H1 (cell line): Measurements from ENCODE around the gene MAP4K4. TPM values are rescaled to one million over a fixed set of nuclear protein-coding genes. Genes with fewer than 3 reads are reported as not detected.

Experiments
- CTCF ChIA-PET: fragments of 300-600 bp; sonication (Branson Sonifier 250); formaldehyde crosslinking; loops from one replicate; lab custom pipeline; 2021; ENCODE audit not compliant: partially characterized antibody; lab: Charles Lee
- POLR2A ChIA-PET: fragments of 300-600 bp; sonication (Branson Sonifier 250); formaldehyde crosslinking; loops from one replicate; lab custom pipeline; 2021; ENCODE audit warnings: inconsistent platforms; ENCODE audit not compliant: partially characterized antibody; lab: Charles Lee
- DNase-seq, 2 experiments: peaks; one replicate each; pipeline versions ENCODE4 v3.0.0 to v3.0.0-alpha.2; 2010 to 2022; ENCODE audit warnings: low spot score in 2 of 2, low read depth in 1 of 2, mixed read lengths in 1 of 2
- FAIRE-seq: peaks from 2 replicates; lab custom pipeline; 2011; peaks lifted over from hg19 to GRCh38; lab: Jason Lieb, UNC
- H2AFZ ChIP-seq: 2 replicates; pipeline ENCODE4 v1.8.1; 2012; ENCODE audit warnings: low read length, inconsistent platforms
- H2AK5ac ChIP-seq: 2 replicates; pipeline ENCODE4 v1.6.1; 2013; ENCODE audit warnings: low read depth, low read length
- H2BK120ac ChIP-seq: replicated peaks from 2 replicates; pipeline ENCODE3; 2013; ENCODE audit warnings: low read depth, low read length, inconsistent platforms
- H2BK12ac ChIP-seq: 2 replicates; pipeline ENCODE4 v1.6.1; 2013; ENCODE audit warnings: low read depth, low read length
- H2BK15ac ChIP-seq: 2 replicates; pipeline ENCODE4 v1.6.1; 2013; ENCODE audit warnings: low read length
- H2BK20ac ChIP-seq: 2 replicates; pipeline ENCODE4 v1.6.1; 2013; ENCODE audit warnings: low read length
- H2BK5ac ChIP-seq: 2 replicates; pipeline ENCODE4 v1.6.1; 2013; ENCODE audit warnings: low read depth, low read length
- H3K14ac ChIP-seq: 2 replicates; pipeline ENCODE4 v1.6.1; 2013; ENCODE audit warnings: inconsistent platforms; ENCODE audit not compliant: insufficient read length
- H3K18ac ChIP-seq: 2 replicates; pipeline ENCODE4 v1.6.1; 2013; ENCODE audit warnings: low read length; ENCODE audit errors: extremely low read depth
- H3K23ac ChIP-seq: 2 replicates; pipeline ENCODE4 v1.6.1; 2013; ENCODE audit warnings: inconsistent platforms; ENCODE audit not compliant: insufficient read length
- H3K23me2 ChIP-seq: 2 replicates; pipeline ENCODE4 v1.6.1; 2013; ENCODE audit warnings: low read depth, low read length
- H3K27ac ChIP-seq: 2 replicates; pipeline ENCODE4 v1.6.1; 2011; ENCODE audit warnings: low read depth, low read length, inconsistent platforms
- H3K27me3 ChIP-seq, 4 experiments: replicated peaks in 1 of 4; 1 replicate in 1 of 4; 2 replicates in 3 of 4; pipeline versions ENCODE4 v1.6.1 to v1.8.1; 2011 to 2013; ENCODE audit warnings: low read length in 3 of 4, mild to moderate bottlenecking in 3 of 4, inconsistent platforms in 2 of 4, mixed read lengths in 2 of 4, moderate library complexity in 1 of 4; ENCODE audit not compliant: control insufficient read depth in 3 of 4, insufficient read depth in 3 of 4; ENCODE audit errors: extremely low read depth in 1 of 4
- H3K36me3 ChIP-seq, 4 experiments: 2 replicates each; pipeline versions ENCODE4 v1.6.1 to v1.8.1; 2011 to 2013; ENCODE audit warnings: mild to moderate bottlenecking in 4 of 4, low read length in 3 of 4, moderate library complexity in 2 of 4, control low read depth in 1 of 4, inconsistent platforms in 1 of 4; ENCODE audit not compliant: insufficient read depth in 4 of 4, control insufficient read depth in 2 of 4
- H3K4ac ChIP-seq: replicated peaks from 2 replicates; pipeline ENCODE3; 2013; ENCODE audit warnings: low read length, low read depth, mixed read lengths, inconsistent platforms; ENCODE audit not compliant: insufficient read length
- H3K4me1 ChIP-seq, 4 experiments: replicated peaks in 1 of 4; 1 replicate in 1 of 4; 2 replicates in 3 of 4; pipeline versions ENCODE4 v1.6.1 to v1.8.1; 2011 to 2013; ENCODE audit warnings: low read length in 3 of 4, inconsistent platforms in 2 of 4, mixed read lengths in 1 of 4; ENCODE audit not compliant: insufficient read depth in 4 of 4, control insufficient read depth in 3 of 4
- H3K4me2 ChIP-seq, 2 experiments: 2 replicates each; pipeline versions ENCODE4 v1.6.1 to v1.8.1; 2011 to 2013; ENCODE audit warnings: low read depth in 2 of 2, low read length in 2 of 2, control low read depth in 1 of 2, inconsistent platforms in 1 of 2, mild to moderate bottlenecking in 1 of 2; ENCODE audit not compliant: insufficient read depth in 1 of 2
- H3K4me3 ChIP-seq, 4 experiments: fragments of 200-600, 300-600 bp in 1 of 4; sonication (generic), shearing (Covaris generic), sonication (Bioruptor Twin) in 1 of 4; 2 replicates each; pipeline versions ENCODE4 v1.5.1 to v1.8.1; 2011 to 2016; ENCODE audit warnings: low read length in 4 of 4, low read depth in 3 of 4, control low read depth in 2 of 4, inconsistent platforms in 2 of 4, mild to moderate bottlenecking in 2 of 4, mixed read lengths in 1 of 4, moderate library complexity in 1 of 4; ENCODE audit not compliant: insufficient read depth in 2 of 4; ENCODE audit errors: extremely low read depth in 1 of 4
- H3K56ac ChIP-seq: replicated peaks from 2 replicates; pipeline ENCODE3; 2013; ENCODE audit warnings: low read depth, mild to moderate bottlenecking, mixed read lengths, low read length, inconsistent platforms; ENCODE audit not compliant: insufficient read length
- H3K79me1 ChIP-seq: 2 replicates; pipeline ENCODE4 v1.6.1; 2013; ENCODE audit warnings: low read depth, low read length, control low read depth
- H3K79me2 ChIP-seq, 2 experiments: 2 replicates each; pipeline versions ENCODE4 v1.6.1 to v1.8.1; 2012 to 2013; ENCODE audit warnings: low read length in 2 of 2, mild to moderate bottlenecking in 2 of 2, inconsistent platforms in 1 of 2; ENCODE audit not compliant: insufficient read depth in 2 of 2, control insufficient read depth in 1 of 2
- H3K9ac ChIP-seq, 4 experiments: replicated peaks in 1 of 4; 1 replicate in 1 of 4; 2 replicates in 3 of 4; pipeline versions ENCODE4 v1.6.1 to v1.8.1; 2011 to 2013; ENCODE audit warnings: low read depth in 3 of 4, low read length in 3 of 4, control low read depth in 2 of 4, mild to moderate bottlenecking in 2 of 4, moderate library complexity in 2 of 4, inconsistent platforms in 1 of 4; ENCODE audit errors: extremely low read depth in 1 of 4
- H3K9me3 ChIP-seq, 2 experiments: 2 replicates each; pipeline versions ENCODE4 v1.6.1 to v1.8.1; 2012 to 2013; ENCODE audit warnings: mild to moderate bottlenecking in 2 of 2, moderate library complexity in 2 of 2, control low read depth in 1 of 2, inconsistent platforms in 1 of 2, low read depth in 1 of 2, low read length in 1 of 2, mixed read lengths in 1 of 2; ENCODE audit not compliant: insufficient read depth in 2 of 2
- H4K20me1 ChIP-seq, 2 experiments: replicated peaks in 1 of 2; 2 replicates each; pipeline versions ENCODE3 to v1.8.1; 2011 to 2013; ENCODE audit warnings: inconsistent platforms in 2 of 2, low read length in 2 of 2, mild to moderate bottlenecking in 1 of 2; ENCODE audit not compliant: insufficient read depth in 2 of 2, control insufficient read depth in 1 of 2
- H4K5ac ChIP-seq: 2 replicates; pipeline ENCODE4 v1.6.1; 2013; ENCODE audit warnings: low read length, low read depth, mixed read lengths, inconsistent platforms; ENCODE audit not compliant: insufficient read length
- H4K8ac ChIP-seq: 2 replicates; pipeline ENCODE4 v1.8.0; 2013; ENCODE audit warnings: mild to moderate bottlenecking, moderate library complexity, low read length, inconsistent platforms; ENCODE audit not compliant: insufficient read depth; ENCODE audit errors: extremely low read depth
- H4K91ac ChIP-seq: replicated peaks from 2 replicates; pipeline ENCODE3; 2013; ENCODE audit warnings: low read length, mixed read lengths, inconsistent platforms; ENCODE audit not compliant: insufficient read length
- EZH2 ChIP-seq: fragments of 200-600 bp; sonication (generic); IDR thresholded peaks from 2 replicates; pipeline ENCODE4 v1.7.1; 2012; ENCODE audit warnings: low read depth, mild to moderate bottlenecking, moderate library complexity, low read length, inconsistent platforms; ENCODE audit not compliant: severe bottlenecking
- TEAD4 ChIP-seq: IDR thresholded peaks from 2 replicates; pipeline ENCODE4 v1.6.1; 2012; ENCODE audit warnings: low read depth, low read length, inconsistent platforms, mixed read lengths
- WGBS, 2 experiments: shearing (Covaris generic) in 1 of 2; methylation state at CpG; one replicate each; pipeline versions ENCODE4 v1.1.6 to v1.1.7; 2013 to 2015; ENCODE audit warnings: low lambda C conversion rate in 2 of 2, mixed read lengths in 2 of 2, inconsistent platforms in 1 of 2, low coverage in 1 of 2, missing lambda C conversion rate in 1 of 2; ENCODE audit not compliant: insufficient replicate concordance in 2 of 2, insufficient coverage in 1 of 2, insufficient read length in 1 of 2; ENCODE audit errors: extremely low coverage in 1 of 2, missing lambda C conversion rate in 1 of 2; 5-methylcytosine and 5-hydroxymethylcytosine counted together
- polyA plus RNA-seq, 7 experiments: library from polyadenylated mRNA; depleted of rRNA in 3 of 7; stranded (reverse) in 5 of 7; unstranded in 2 of 7; fragments of >200 nt in 5 of 7; fragments of 200-250 nt in 2 of 7; gene quantifications; 1 replicate in 5 of 7; 2 replicates in 1 of 7; 4 replicates in 1 of 7; pipeline versions ENCODE4 v1.2.1 to v1.2.3, GENCODE V29; 2011 to 2013; ENCODE audit warnings: missing spikeins in 2 of 7, mixed read lengths in 2 of 7
- total RNA-seq: library from RNA; stranded (reverse); fragmentation: NEBNext Ultra II Directional; extraction: Animal tissue kit (Norgen Biotek cat#: 25700); gene quantifications from 2 replicates; pipeline ENCODE4 v1.2.1, GENCODE V29; 2021

Gene MAP4K4
- total and polyA plus RNA-seq, 2 of the 8 experiments (the other 6 are each of a cell fraction or from before 2014, with no cell fraction given) = 53.2 to 138 TPM

DNA sequence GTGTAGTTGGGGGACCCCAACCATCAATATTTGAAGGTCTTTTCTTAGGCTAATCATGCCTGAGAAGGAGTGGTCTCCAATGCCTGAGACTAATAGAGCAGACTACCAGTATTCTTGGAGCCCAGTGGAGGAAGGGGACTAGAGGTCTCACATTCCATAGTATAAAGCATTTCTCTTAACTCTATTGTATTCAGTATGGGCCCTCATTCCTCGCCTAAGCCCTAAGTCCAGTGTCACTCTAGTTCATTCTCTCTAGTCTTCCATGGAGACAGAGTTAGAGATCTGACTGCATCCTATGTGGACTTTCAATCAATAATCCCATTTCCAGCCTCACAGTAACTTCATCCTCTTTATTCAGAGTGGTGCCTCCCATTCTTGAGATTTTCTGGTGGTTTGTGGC lies 29.7 kb upstream of the MAP4K4 start:
- WGBS, 2 experiments = 64% methylated on average over 1 of the region's 1 CpG; no CpG with 5 or more reads in 1 of the 2 experiments
- no peak for FAIRE-seq
- POLR2A ChIA-PET = no interaction called here

More for the DNA sequence above, 29.7 kb upstream of the MAP4K4 start:
- H2BK5ac ChIP-seq = no peak overlapping the region
- peaks cover 0 to 4% of the 10 kb centered on the region in 2 experiments; a peak in 2 of 4 replicates for H3K9me3 ChIP-seq
- no peaks in the 10 kb centered on the region for H3K27me3 ChIP-seq
- H2AK5ac ChIP-seq = no peak overlapping the region
- H4K91ac ChIP-seq = no peak overlapping the region
- H4K8ac ChIP-seq = no peak overlapping the region
- TF ChIP-seq EZH2 = no peak
- no peak for TF ChIP-seq TEAD4
- H3K4me1 ChIP-seq = no peaks in the 10 kb centered on the region
- H3K36me3 ChIP-seq = no peaks in the 10 kb centered on the region
- H2BK12ac ChIP-seq = no peak overlapping the region
- DNase-seq = no peak
- no peak overlapping the region for H3K14ac ChIP-seq
- no peak overlapping the region for H2AFZ ChIP-seq
- no peak overlapping the region for H3K18ac ChIP-seq
- H3K9ac ChIP-seq = no peak overlapping the region
- no peak overlapping the region for H3K56ac ChIP-seq
- H4K20me1 ChIP-seq = no peaks in the 10 kb centered on the region
- H3K4me3 ChIP-seq = no peak overlapping the region
- H3K79me1 ChIP-seq = no peaks in the 10 kb centered on the region
- no peak overlapping the region for H3K23ac ChIP-seq
- no peak overlapping the region for H3K27ac ChIP-seq
- H4K5ac ChIP-seq = no peak overlapping the region
- H3K79me2 ChIP-seq = no peaks in the 10 kb centered on the region
- no peak overlapping the region for H3K4me2 ChIP-seq
- H3K23me2 ChIP-seq = no peaks in the 10 kb centered on the region
- no peak overlapping the region for H3K4ac ChIP-seq
- no peak overlapping the region for H2BK20ac ChIP-seq
- H2BK120ac ChIP-seq = no peak overlapping the region
- H2BK15ac ChIP-seq = no peak overlapping the region
- CTCF ChIA-PET = interaction anchor here (0.6 kb wide), 1 partner anchor 327 kb away, joined by 3 read pairs; no protein-coding TSS in a partner anchor
